CD4-positive, alpha-beta T cell treated with Interleukin-15 for 1 hour (primary cell): Measurements from ENCODE around the gene KANTR.

Source experiments
- DNase-seq: peaks from one replicate; pipeline ENCODE4 v3.0.0-alpha.2; 2020

Gene KANTR

DNA sequence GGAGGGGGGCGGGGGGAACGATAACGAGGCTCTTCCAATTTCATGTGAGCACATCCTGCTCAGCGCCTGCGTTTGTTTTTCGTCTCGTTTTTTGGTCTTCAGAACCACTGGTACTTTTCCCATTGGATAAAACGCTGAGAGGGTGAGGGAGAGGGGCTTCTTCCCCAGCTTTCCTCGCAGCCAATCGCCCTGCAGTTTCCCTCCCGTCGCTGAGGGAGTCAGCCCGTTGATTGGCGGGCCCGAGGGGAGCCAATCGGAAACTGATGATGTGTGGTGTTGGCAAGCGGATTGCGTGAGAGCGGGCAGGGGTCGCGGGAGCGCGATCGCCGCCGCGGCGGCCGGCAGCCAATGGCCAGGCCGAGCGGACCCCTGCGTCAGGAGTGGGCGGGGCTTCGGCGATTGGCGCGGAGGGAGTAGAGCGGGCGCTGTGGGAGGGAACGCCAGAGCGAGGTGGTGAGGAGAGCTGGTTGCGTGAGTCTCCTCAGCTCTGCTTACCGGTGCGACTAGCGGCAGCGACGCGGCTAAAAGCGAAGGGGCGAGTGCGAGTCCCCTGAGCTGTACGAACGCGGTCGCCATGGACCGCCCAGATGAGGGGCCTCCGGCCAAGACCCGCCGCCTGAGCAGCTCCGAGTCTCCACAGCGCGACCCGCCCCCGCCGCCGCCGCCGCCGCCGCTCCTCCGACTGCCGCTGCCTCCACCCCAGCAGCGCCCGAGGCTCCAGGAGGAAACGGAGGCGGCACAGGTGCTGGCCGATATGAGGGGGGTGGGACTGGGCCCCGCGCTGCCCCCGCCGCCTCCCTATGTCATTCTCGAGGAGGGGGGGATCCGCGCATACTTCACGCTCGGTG, 11.8 kb upstream of the KANTR start, which contains the start of gene TSPYL2:
TSS of gene TSPYL2 (plus strand) at position 443 of the 848 bp plus-strand sequence. CDS start at position 575, 132 bp downstream.
- DNase-seq, result peak; percentile 97

DNA sequence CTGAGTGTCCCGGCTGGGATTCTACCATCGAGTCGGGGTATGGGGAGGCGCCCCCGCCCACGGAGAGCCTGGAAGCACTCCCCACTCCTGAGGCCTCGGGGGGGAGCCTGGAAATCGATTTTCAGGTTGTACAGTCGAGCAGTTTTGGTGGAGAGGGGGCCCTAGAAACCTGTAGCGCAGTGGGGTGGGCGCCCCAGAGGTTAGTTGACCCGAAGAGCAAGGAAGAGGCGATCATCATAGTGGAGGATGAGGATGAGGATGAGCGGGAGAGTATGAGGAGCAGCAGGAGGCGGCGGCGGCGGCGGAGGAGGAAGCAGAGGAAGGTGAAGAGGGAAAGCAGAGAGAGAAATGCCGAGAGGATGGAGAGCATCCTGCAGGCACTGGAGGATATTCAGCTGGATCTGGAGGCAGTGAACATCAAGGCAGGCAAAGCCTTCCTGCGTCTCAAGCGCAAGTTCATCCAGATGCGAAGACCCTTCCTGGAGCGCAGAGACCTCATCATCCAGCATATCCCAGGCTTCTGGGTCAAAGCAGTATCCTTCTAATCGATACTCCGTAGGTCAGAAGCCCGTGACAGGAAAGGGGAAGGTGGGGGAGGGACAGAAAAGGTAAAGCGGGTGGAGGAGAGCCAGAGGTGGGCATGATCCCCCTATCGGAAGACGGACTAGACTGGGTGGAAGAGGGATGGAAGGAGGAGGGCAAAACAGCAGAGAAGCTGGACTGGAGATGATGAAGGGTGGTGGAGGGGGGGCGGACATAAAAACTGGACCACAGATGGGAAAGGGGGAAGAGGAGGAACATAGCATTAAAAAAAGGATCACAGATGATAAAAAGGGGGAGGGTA, 10.9 kb upstream of the KANTR start:
- DNase-seq, result no peak

DNA sequence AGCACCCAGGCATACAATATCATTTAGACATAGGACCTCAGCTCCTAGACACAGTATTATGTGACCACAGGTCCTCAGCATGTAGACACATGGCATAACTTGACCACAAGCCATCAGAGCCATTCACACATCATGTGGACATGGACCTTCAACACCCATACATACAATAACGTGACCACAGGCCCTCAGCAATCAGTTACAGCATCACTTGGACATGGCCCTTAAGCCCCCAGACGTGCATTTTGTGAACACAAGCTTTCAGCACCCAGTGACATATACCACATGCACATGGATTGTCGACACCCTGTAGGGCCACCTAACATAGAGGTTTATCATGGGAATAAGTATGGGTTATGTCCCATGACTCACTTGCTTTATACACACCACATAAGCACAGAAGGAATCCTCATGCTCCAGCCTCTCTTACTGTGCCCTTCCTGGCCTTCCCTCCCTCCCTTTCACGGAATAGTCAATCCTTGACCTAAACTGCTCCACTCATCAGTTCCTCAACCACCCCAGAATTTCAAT, 9.8 kb upstream of the KANTR start:
- DNase-seq, result no peak

DNA sequence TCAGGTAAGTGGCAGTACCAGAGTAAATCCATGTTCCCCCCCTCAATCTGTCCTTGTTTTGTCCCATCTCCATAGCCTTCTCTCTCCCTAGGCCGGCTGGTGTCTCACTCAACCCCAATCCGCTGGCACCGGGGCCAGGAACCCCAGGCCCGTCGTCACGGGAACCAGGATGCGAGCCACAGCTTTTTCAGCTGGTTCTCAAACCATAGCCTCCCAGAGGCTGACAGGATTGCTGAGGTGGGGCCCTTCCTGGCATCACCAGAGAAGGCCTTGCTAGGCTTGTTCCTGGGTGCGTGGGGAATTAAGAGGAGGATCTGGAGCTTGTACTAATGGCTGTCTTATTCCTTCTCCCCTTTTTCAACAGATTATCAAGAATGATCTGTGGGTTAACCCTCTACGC, 9.1 kb upstream of the KANTR start:
- no peak for DNase-seq

DNA sequence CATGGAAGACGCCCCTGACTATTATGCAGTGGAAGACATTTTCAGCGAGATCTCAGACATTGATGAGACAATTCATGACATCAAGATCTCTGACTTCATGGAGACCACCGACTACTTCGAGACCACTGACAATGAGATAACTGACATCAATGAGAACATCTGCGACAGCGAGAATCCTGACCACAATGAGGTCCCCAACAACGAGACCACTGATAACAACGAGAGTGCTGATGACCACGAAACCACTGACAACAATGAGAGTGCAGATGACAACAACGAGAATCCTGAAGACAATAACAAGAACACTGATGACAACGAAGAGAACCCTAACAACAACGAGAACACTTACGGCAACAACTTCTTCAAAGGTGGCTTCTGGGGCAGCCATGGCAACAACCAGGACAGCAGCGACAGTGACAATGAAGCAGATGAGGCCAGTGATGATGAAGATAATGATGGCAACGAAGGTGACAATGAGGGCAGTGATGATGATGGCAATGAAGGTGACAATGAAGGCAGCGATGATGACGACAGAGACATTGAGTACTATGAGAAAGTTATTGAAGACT, 8.2 kb upstream of the KANTR start:
- no peak for DNase-seq

DNA sequence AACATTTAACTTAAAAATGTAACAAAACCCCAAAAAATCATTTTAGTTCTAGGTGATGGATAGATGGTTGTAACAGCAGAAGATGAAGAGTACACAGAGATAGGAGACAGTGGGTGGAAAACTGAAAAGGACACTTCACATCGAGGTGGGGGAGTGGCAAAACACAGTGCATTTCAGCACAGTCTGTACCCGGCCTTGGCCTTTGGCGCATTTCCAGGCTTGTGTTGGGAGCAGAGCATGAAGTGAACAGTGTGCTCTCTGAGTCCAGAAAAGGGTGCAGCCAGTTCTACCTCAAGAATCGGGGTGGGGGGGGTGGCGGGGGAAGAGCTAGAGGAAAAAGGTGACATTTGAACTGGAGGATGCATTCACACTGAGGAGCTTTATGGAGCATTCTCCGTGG, 7.5 kb upstream of the KANTR start:
- no peak for DNase-seq

DNA sequence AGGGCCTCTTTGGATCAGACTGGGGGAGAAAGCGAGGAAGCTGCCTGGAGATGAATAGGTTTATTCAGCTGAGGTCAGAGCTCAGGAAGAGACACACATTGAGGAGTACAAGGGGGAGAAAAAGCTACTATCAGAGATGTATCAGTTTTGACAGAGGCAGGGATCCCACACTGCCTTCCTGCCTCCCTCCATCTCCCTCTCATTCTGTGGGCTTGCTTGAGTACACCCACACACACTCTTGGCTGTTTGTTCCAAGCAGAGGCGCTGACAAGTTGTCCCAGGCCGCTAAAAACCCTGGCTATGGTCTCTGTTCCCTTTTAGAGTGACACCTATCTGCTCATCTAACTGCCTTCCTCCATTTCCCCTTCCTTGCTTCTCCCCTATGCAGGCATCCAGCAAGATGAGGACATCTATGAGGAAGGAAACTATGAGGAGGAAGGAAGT, 6.5 kb upstream of the KANTR start:
- DNase-seq, result no peak

DNA sequence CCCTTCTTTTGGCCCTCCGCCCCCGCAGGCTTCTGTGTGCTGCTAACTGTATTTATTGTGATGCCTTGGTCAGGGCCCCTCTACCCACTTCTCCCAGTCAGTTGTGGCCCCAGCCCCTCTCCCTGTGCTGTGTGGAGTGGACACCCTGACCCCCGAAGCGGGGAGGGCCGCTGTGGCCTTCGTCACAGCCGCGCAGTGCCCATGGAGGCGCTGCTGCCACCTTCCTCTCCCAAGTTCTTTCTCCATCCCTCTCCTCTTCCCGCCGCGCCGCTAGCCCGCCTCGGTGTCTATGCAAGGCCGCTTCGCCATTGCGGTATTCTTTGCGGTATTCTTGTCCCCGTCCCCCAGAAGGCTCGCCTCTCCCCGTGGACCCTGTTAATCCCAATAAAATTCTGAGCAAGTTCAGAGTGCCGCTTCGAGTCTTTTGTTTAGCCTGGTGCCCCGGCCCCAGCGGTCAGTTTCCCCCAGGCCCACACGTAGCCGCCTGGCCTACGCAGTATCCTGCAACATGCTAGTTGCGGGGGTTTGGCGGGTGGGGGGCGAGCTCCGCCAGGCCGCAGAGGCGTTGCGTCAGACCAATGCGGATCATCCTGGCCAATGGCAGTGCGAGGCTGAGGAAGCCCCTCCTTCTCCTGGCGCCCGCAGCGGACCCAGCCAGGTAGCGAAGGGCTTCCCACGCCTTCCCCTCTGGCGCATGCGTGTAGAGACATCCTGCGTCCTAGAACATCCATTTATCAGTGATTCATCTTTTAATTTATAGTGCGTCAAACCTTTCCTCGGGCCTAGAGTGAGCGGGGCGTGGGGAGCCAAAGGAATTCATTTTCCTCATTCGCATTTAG, 5.6 kb upstream of the KANTR start:
- DNase-seq, result peak; percentile 91

DNA sequence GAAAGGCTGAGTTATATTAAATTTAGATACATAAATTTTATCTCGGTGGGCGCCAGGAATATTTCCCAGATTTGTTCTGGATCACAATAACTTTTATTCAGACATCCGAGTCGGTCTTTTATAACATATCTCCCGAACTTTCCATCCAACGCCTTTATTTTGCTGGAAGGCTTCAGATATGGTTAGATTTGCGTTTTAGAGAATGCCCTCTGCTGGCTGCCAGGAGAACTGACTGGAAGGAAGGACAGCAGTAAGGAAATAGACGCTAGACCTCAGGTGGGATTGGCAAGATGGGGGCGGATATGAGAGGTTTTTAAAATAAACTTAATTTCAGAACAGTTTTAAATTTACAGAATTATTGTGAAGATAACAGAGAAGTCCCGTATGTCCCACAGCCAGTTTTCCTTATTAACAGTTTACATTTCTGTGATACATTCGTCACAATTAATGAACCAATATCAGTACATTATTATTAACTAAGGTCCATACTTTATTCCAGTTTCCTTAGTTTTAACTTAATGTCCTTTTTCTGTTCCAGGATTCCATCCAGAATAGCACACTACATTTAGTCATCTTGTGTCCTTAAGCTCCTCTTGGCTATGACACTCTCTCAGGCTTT, 4.6 kb upstream of the KANTR start:
- DNase-seq, result peak; percentile 54

DNA sequence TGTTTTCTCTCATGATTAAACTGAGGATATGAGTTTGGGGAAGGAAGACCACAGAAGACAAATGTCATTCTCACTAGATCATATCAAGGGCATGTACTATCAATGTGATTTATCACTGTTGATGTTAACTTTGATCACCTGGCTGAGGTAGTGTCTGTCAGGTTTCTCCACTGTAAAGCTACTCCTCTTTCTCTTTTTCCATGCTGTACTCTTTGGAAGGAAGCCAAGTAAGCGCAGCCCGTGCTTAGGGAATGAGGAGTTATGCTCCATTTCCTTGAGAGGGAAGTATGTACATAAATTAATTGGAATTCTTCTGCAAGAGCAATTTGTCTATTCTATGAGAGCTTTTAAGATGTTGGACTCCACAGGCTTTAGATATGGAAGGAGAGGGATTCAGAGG, 4.0 kb upstream of the KANTR start:
- DNase-seq, result no peak

DNA sequence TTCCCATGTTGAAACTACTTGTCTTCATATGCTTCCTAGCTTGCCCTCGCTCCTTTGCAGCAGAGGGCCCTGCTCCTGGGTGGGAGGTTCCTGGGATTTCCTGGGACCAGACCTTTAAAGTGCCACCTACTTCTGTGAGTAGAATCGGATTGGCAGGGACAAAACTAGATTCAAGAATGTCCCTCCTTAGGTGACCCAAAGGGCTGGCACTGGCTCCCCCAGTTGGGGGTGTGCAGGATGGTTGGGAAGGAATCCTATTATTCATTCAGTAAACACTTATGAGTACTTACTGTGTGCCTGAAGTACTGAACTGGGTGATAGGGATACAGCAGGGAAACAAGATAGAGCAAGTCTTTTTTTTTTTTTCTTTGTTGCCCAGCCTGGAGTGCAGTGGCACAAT, 2.6 kb upstream of the KANTR start:
- no peak for DNase-seq

DNA sequence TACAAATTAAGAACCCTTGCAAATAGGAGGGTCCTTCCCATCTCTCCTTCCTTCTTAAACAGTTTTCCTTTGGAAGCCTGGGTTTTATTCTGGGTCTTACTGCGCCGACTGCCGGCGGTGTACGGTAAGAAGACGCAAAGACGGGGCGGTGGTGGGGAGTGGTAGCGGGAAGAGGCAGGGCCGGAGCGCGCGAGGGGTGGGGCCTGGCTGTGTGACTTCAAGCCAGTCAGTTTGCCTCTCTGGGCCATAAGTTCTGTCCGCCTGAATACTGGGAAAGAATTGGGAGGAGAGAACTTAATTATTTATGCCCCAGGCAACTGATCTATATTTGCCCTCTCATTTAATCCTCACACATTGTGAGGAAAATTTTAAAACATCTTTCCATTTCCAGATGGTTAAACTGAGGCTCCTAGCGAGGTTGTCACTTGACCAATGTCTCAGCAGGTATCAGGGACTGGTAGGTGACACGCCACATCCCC, 726 bp upstream of the KANTR start:
- DNase-seq, result peak; percentile 72

DNA sequence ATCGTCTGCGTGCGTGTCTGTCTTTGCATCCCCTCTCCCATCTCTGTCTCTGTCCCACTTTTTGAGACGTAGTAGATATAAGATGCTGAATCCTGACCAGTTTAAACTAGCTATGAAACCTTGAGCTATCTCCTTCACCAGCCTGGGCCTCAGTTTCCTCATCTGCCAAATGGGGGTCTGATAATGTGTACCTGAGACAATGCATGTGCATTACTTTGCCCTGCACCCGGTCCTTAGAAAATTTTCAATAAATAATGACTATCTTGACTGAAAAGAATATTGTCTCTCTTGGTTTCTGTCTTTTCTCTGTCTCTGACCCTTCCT, 602 bp downstream of the KANTR start:
- no peak for DNase-seq

DNA sequence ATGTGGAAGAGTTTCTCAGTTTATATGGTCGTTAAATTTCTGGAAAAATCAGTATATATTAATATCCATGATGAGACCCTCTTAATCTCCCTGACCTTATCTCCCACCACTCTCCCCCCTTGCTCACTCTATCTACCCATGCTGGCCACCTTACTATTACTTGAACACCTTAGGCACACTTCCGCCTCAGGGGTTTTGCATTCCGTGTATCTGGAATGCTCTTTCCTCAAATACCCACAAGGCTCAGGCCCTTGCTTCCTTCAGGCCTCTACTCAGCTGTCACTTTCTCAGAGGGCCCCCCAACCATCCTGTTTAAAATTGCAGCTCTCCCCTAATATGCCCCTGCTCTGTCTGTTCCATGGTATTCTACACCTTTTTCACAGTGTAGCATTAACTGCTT, 1.9 kb downstream of the KANTR start:
- no peak for DNase-seq

DNA sequence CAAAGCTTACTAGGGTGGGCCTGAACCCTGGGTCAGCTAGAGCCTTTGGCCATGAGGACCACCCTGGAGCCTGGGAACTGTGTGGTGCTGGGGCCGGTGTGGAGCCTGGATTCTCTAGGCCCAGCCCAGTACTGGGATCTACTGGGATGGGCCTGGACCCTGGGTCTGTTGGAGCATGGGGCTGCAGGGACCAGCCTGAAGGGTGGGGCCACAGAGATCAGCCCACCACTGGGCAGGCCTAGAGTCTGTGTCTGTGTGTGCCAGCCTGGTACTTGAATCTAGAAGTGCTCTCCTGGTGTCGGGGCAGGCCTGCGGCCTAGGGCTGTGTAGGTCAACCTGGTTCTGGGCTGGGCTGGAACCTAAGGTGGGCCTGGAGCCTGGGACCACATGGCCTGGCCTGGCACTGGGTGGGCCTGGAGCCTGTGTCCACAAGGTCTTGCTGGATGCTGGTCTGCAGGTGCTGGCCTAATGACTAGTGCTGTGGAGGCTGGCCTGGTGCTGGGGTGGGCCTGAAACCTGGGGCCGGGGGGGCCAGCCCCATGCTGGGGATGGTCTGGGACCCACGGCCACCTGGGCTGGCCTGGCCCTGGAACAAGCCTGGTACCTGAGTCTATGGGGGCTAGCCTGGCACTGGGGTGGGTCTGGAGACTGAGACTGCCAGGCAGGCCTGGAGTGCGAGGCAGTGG, 21.1 kb downstream of the KANTR start:
- no peak for DNase-seq

DNA sequence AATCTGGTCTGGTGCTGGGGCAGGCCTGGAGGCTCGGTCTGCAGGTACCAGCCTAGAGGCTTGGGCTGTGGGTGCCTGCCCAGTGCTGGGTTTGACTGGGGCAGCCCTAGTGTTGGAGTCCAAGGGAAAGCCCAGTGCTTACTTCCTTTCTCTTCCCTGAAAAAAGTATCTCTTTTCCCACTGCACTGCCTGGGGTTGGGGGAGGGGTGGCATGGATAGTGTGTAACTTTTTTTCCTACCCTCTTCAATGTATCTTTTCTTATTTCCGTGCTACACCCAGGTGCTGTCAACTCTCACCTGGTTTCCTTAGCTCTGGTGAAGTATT, 21.6 kb downstream of the KANTR start:
- no peak for DNase-seq

DNA sequence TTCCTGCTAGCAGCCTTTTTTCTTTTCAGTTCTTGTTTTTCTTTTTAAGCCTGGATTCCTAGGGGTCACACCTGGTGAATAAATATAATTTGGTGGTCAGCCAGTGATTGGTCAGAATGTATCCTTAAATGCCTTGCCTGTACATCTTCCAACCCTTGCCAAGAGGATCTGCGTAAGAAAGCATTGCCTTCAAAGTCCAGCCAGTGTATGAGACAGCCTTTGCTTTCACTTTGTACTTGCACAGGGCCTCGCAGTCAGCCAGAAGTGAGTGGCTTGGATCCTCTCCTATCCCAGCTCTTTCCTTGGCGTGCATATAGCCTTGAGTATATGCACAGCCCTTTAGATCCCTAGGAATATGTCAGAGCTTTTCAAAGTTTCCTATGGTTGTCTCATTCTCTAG, 22.2 kb downstream of the KANTR start:
- DNase-seq, result no peak

DNA sequence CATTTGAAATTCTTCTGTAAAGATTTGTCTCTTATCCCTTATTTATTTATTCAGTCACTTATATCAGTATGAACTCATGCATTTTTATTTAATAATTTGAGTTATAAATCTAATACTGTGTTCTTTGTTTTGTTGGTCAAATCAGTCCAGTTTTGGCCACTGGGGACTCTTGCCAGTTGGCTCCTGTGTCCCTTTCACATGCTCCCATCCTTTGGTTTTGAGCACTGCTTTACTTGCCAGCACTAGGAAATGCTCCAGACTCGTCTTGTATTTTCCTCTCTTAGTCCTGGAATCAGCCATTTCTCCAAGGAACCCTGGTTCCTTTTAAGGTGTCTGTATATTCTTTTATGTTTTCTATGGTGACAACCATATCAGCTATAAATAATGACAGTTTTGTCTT, 28.1 kb downstream of the KANTR start:
- no peak for DNase-seq

DNA sequence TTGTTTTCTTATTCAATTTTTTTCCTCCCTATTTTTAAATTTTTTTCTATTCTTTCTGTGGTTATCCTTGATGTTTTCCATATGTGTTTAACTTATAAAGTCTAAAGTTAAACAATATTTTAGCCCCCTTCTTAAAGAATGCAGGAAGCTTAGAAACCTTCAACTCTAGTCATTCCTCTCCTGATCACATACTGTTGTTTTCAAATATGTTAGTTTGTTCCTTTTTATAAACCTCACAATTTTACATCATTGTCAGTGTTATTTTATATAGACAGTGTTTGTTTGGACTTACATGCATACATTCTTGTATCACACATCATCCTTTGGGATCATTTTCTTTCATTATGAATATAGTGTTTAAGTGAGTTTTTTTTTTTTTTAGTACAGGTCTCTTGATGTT, 31.6 kb downstream of the KANTR start:
- DNase-seq, result no peak

DNA sequence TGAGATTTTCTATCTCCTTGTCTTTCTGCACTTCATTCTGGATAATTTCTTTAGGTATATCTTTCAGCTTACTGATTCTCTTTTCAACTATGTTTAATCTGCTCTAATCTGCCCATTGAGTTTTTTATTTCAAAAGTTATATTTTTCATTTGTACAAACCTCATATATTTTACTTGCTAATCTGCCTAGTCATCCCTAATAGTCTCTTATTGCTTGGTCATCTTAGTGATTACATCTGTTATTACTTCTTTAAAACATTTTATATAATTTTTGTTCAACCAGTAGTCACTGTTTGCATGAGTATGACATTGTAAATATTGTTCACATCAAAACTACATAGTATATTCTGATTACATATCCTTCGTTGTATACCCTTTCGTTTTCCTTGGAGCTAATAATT, 32.4 kb downstream of the KANTR start:
- DNase-seq, result no peak

DNA sequence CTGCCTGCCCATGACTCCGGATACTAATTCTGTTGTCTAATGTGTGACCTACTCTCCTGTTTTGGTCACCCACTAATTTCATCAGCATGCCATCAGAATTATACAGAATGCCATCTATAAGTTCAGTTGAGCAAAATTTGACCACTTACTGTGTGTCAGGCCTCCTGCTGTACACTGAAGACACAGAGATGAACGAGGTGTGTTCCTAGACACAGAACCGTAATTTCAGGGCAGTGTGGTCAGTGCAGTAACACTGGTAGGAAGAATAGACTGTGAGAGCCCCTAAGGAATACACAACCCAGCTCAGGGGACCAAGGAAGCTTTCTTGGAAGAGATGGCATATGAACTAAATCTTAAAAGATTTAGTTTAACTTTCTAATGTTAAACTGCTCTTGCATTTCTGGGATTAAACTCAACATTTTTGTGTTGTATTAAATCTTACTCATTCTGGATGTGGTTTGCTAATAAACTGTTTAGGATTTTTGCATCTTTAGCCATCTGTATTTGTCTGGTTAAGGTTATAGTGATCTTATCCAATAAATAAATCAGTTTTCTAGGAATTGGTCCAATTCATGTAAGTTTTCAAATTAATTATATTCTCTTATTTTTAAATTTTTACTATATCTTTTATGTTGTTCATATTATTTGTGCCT, 34.3 kb downstream of the KANTR start:
- DNase-seq, result no peak
